HG03066 (cell line): Measurements from ENCODE around the gene C11orf21.

Experiments
- ATAC-seq: cut with Tn5 transposase; IDR thresholded peaks from one replicate; pipeline ENCODE4 v1.9.1; 2021; ENCODE audit warnings: low read depth; ENCODE audit not compliant: unreplicated experiment

The C11orf21 gene

GRCh38 chr11:2325123-2325522 lies 23.4 kb upstream of the C11orf21 start:
- ATAC-seq = no peak

- ATAC-seq = no peak
Observed at GRCh38 chr11:2321311-2321683, 19.6 kb upstream of the C11orf21 start.

GRCh38 chr11:2320568-2321310 lies 19.0 kb upstream of the C11orf21 start:
- ATAC-seq = no peak

- no peak for ATAC-seq
Observed at GRCh38 chr11:2319791-2320472, 18.2 kb upstream of the C11orf21 start.

GRCh38 chr11:2318707-2319106 lies 17.0 kb upstream of the C11orf21 start:
- no peak for ATAC-seq

GRCh38 chr11:2318123-2318522 lies 16.4 kb upstream of the C11orf21 start:
- ATAC-seq = no peak

- no peak for ATAC-seq
Observed at GRCh38 chr11:2317354-2318050, 15.8 kb upstream of the C11orf21 start.

- ATAC-seq = no peak
Observed at GRCh38 chr11:2316963-2317244, 15.2 kb upstream of the C11orf21 start.

GRCh38 chr11:2316169-2316962 lies 14.6 kb upstream of the C11orf21 start:
- ATAC-seq = no peak

GRCh38 chr11:2315395-2316168 lies 13.9 kb upstream of the C11orf21 start:
- ATAC-seq = no peak

- ATAC-seq = no peak
Observed at GRCh38 chr11:2314525-2315394, 13.0 kb upstream of the C11orf21 start.

- no peak for ATAC-seq
Observed at GRCh38 chr11:2314136-2314524, 12.4 kb upstream of the C11orf21 start.

- no peak for ATAC-seq
Observed at GRCh38 chr11:2313051-2313951, 11.6 kb upstream of the C11orf21 start.

GRCh38 chr11:2312232-2313042 lies 10.7 kb upstream of the C11orf21 start:
- no peak for ATAC-seq

GRCh38 chr11:2311353-2312133 lies 9.8 kb upstream of the C11orf21 start:
- ATAC-seq = no peak

GRCh38 chr11:2310786-2311352 lies 9.2 kb upstream of the C11orf21 start:
- ATAC-seq = no peak
